Spleen (tissue), 7 donors: ENCODE measurements around the gene GNPTAB.

Source experiments
- CTCF ChIP-seq, 11 experiments: fragments of 200-600 bp in 7 of 11; fragments of 450-650 bp in 4 of 11; sonication (generic) in 4 of 11; IDR thresholded peaks in 8 of 11; conservative IDR thresholded peaks in 3 of 11; 1 replicate in 7 of 11; 2 replicates in 4 of 11; pipeline versions ENCODE4 v1.4.0 to v1.8.0; 2016 to 2021; ENCODE audit warnings: antibody characterized with exemption in 11 of 11, inconsistent platforms in 4 of 11, mild to moderate bottlenecking in 1 of 11
- POLR2A ChIP-seq, 3 donors: fragments of 450-650 bp; IDR thresholded peaks; one replicate each; pipeline ENCODE4 v1.5.1; 2017; ENCODE audit warnings: antibody characterized with exemption in 3 of 3, mild to moderate bottlenecking in 1 of 3
- POLR2AphosphoS5 ChIP-seq, 3 donors: sonication (generic); formaldehyde crosslinking; IDR thresholded peaks; one replicate each; pipeline ENCODE4 v1.5.1; 2017; ENCODE audit warnings: antibody characterized with exemption in 3 of 3
- donor health status: DM: no; HTN: no; CAD: no; lungs with moderate emphysema.
- donor health status: DM: no; HTN: no; CAD: no.
- donor health status: DM: no; HTN: no; CAD: no.

GRCh38 chr12:101850199-101850598 is 19.4 kb upstream of the GNPTAB start:
- TF ChIP-seq POLR2A (IDR thresholded peaks at IDR 0.05) = no peak
- TF ChIP-seq CTCF (IDR thresholded peaks at IDR 0.05 in 8 of 11, conservative IDR thresholded peaks at IDR 0.05 in 3 of 11) = no peak
- no peak for TF ChIP-seq POLR2AphosphoS5 (IDR thresholded peaks at IDR 0.05)
